ENCODE results near the gene RTL1.

Gene RTL1

GRCh38 chr14:100903672-100904185 is at the start of gene RTL1:
Gene RTL1 (minus strand): TSS chr14:100903722. CDS start chr14:100884788, 18,934 bp downstream.
- Histone ChIP-seq H3K4me1 (ENCODE audit: low read depth, poor library complexity, severe bottlenecking) (no peaks in the 10 kb centered on the region), H3K4me2 (no peak within 1 kb of the TSS), H3K4me3 (IDR thresholded peaks at IDR 0.05; ENCODE audit: insufficient read depth, low read depth, low read length) (no peak within 1 kb of the TSS), H3K27ac (no peak within 1 kb of the TSS), H3K79me2 (ENCODE audit: insufficient read depth, low read depth) (no peaks in the 10 kb centered on the region), H3K9ac (no peak within 1 kb of the TSS), H2AFZ (ENCODE audit: low read depth) (no peak within 1 kb of the TSS), H3K36me3 (ENCODE audit: insufficient read depth) (no peaks in the 10 kb centered on the region), H4K20me1 (ENCODE audit: insufficient read depth) (no peaks in the 10 kb centered on the region), H3K27me3 (ENCODE audit: insufficient read depth, low read depth) (peaks cover 40% of the 10 kb centered on the region; the same call in 1 of the 2 replicates)
- TF ChIP-seq CTCF (conservative IDR thresholded peaks at IDR 0.05; ENCODE audit: low read depth, low read length), result no peak

- H3K36me3 ChIP-seq (ENCODE audit: insufficient read depth), result no peaks in the 10 kb centered on the region
- H3K4me2 ChIP-seq, result no peak overlapping the region
- H3K4me3 ChIP-seq (IDR thresholded peaks at IDR 0.05; ENCODE audit: insufficient read depth, low read depth, low read length), result no peak overlapping the region
- H3K27ac ChIP-seq, result no peak overlapping the region
- no peaks in the 10 kb centered on the region for H3K79me2 ChIP-seq (ENCODE audit: insufficient read depth, low read depth)
- no peaks in the 10 kb centered on the region for H3K27me3 ChIP-seq (ENCODE audit: insufficient read depth, low read depth)
- no peaks in the 10 kb centered on the region for H4K20me1 ChIP-seq (ENCODE audit: insufficient read depth)
- H3K9ac ChIP-seq, result no peak overlapping the region
- peaks cover 6% of the 10 kb centered on the region for H3K4me1 ChIP-seq (ENCODE audit: low read depth, poor library complexity, severe bottlenecking)
- H2AFZ ChIP-seq (ENCODE audit: low read depth), result no peak overlapping the region
- TF ChIP-seq CTCF (conservative IDR thresholded peaks at IDR 0.05; ENCODE audit: low read depth, low read length), result no peak
Observed at GRCh38 chr14:100950024-100950423, 46.5 kb upstream of the RTL1 start.

- Histone ChIP-seq H3K4me2 (no peak overlapping the region), H3K4me1 (ENCODE audit: low read depth, poor library complexity, severe bottlenecking) (peaks cover 5% of the 10 kb centered on the region), H3K27me3 (ENCODE audit: insufficient read depth, low read depth) (no peaks in the 10 kb centered on the region), H3K36me3 (ENCODE audit: insufficient read depth) (no peaks in the 10 kb centered on the region), H3K9ac (no peak overlapping the region), H3K27ac (no peak overlapping the region), H4K20me1 (ENCODE audit: insufficient read depth) (no peaks in the 10 kb centered on the region), H2AFZ (ENCODE audit: low read depth) (no peak overlapping the region), H3K4me3 (IDR thresholded peaks at IDR 0.05; ENCODE audit: insufficient read depth, low read depth, low read length) (no peak overlapping the region), H3K79me2 (ENCODE audit: insufficient read depth, low read depth) (no peaks in the 10 kb centered on the region)
- TF ChIP-seq CTCF (conservative IDR thresholded peaks at IDR 0.05; ENCODE audit: low read depth, low read length), result no peak
Observed at GRCh38 chr14:100944052-100944451, 40.5 kb upstream of the RTL1 start.

GRCh38 chr14:100930270-100930669 is 26.7 kb upstream of the RTL1 start:
- H4K20me1 ChIP-seq (ENCODE audit: insufficient read depth), result no peaks in the 10 kb centered on the region
- H2AFZ ChIP-seq (ENCODE audit: low read depth), result no peak overlapping the region
- no peaks in the 10 kb centered on the region for H3K36me3 ChIP-seq (ENCODE audit: insufficient read depth)
- no peak overlapping the region for H3K27ac ChIP-seq
- no peaks in the 10 kb centered on the region for H3K27me3 ChIP-seq (ENCODE audit: insufficient read depth, low read depth)
- no peaks in the 10 kb centered on the region for H3K79me2 ChIP-seq (ENCODE audit: insufficient read depth, low read depth)
- H3K4me1 ChIP-seq (ENCODE audit: low read depth, poor library complexity, severe bottlenecking), result no peaks in the 10 kb centered on the region
- TF ChIP-seq CTCF (conservative IDR thresholded peaks at IDR 0.05; ENCODE audit: low read depth, low read length), result no peak
- no peak overlapping the region for H3K4me2 ChIP-seq
- H3K9ac ChIP-seq, result no peak overlapping the region
- no peak overlapping the region for H3K4me3 ChIP-seq (IDR thresholded peaks at IDR 0.05; ENCODE audit: insufficient read depth, low read depth, low read length)

Data from KMS-11 (cell line).